ENCODE results near the gene CFB. TPM values are rescaled to one million over a fixed set of nuclear protein-coding genes. Genes with fewer than 3 reads are reported as not detected.

The CFB gene
- total RNA-seq, 6 experiments from 2014 or later, result 1,939 to 4,112 (median 3,131) TPM

DNA sequence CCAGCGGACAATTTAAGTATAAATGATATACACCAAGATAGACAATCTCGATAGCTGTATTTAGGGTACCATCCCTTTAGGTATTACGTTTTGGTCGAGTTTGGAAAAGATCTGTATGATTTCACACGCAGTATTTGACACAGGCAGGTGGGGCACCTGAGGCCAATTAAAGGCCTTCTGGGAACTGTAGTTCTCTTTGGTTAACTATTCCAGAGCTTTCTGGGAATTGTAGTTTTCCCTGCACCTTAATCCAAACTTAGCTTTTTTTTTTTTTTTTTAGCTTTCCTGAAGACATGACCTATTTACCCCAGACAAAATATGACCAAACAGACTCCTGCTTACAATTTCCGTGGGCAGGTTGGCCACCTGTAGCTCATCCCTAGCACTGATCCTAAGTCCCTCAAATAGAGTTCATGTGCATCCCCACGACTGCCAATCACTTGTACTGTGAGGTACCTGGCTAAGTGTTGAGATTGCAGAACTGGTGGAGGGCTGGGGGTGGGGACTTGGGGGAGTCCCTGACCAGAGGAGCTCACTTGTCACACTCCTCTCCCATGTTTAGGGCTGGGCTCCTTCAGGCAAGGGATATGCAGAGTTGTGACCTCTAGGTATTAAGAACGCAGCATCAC, 47.4 kb upstream of the CFB start:
- DNase-seq, result peak in 1 of 3 donors; percentile 45
- H3K27ac ChIP-seq, result peak overlapping the region; percentile 72 to 78 (median 76)
- no peaks in the 10 kb centered on the region for H3K9me3 ChIP-seq
- intact Hi-C loops (cut with DNase I), result no loop called here
- peak overlapping the region; percentile 75 to 97 (median 79) for H3K4me3 ChIP-seq
- peak; percentile 37 to 47 (median 40) for ATAC-seq
- peaks cover 0 to 19% (median 0%) of the 10 kb centered on the region in 4 donors for H3K4me1 ChIP-seq
- peaks cover 0 to 15% (median 0%) of the 10 kb centered on the region in 4 donors for H3K36me3 ChIP-seq
- TF ChIP-seq, protein P1, sequence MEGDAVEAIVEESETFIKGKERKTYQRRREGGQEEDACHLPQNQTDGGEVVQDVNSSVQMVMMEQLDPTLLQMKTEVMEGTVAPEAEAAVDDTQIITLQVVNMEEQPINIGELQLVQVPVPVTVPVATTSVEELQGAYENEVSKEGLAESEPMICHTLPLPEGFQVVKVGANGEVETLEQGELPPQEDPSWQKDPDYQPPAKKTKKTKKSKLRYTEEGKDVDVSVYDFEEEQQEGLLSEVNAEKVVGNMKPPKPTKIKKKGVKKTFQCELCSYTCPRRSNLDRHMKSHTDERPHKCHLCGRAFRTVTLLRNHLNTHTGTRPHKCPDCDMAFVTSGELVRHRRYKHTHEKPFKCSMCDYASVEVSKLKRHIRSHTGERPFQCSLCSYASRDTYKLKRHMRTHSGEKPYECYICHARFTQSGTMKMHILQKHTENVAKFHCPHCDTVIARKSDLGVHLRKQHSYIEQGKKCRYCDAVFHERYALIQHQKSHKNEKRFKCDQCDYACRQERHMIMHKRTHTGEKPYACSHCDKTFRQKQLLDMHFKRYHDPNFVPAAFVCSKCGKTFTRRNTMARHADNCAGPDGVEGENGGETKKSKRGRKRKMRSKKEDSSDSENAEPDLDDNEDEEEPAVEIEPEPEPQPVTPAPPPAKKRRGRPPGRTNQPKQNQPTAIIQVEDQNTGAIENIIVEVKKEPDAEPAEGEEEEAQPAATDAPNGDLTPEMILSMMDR (IDR thresholded peaks at IDR 0.05), result no peak
- TF ChIP-seq POLR2A (IDR thresholded peaks at IDR 0.05), result no peak
- whole genome bisulfite sequencing (ENCODE audit: insufficient coverage, low coverage, low lambda C conversion rate, missing lambda C conversion rate), result 17% methylated on average over 8 of the region's 8 CpGs
- no peaks in the 10 kb centered on the region for H3K27me3 ChIP-seq

DNA sequence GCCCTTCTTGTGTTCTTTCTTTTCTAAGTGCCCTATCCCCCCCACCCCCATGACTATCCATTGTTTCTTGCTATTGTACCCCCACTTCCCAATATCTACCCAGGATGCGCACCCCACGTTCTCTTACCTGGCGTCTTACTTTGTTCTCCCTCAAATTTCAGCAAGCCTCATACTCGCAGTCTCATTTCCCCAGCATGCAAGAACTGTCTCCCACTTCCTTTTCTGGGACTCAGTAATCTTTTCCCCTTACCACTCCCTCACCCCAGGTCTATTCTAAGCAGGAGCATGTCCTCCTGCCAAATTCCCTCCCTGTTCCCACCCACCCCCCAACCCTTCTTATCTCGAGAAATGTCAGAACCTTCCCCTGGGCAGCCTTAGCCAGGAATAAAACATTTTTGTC, 46.7 kb upstream of the CFB start:
- H3K27me3 ChIP-seq, result no peaks in the 10 kb centered on the region
- 62% methylated on average over 5 of the region's 5 CpGs for WGBS (ENCODE audit: insufficient coverage, low coverage, low lambda C conversion rate, missing lambda C conversion rate)
- TF ChIP-seq, protein P1 (IDR thresholded peaks at IDR 0.05), result no peak
- TF ChIP-seq POLR2A (IDR thresholded peaks at IDR 0.05), result no peak
- intact Hi-C loops (cut with DNase I), result no loop called here
- ATAC-seq, result no peak
- no peaks in the 10 kb centered on the region for H3K9me3 ChIP-seq
- H3K4me1 ChIP-seq, result peaks cover 0 to 19% (median 0%) of the 10 kb centered on the region in 4 donors
- DNase-seq, result no peak
- H3K4me3 ChIP-seq, result no peak overlapping the region
- peaks cover 0 to 8% (median 0%) of the 10 kb centered on the region in 4 donors for H3K36me3 ChIP-seq
- no peak overlapping the region for H3K27ac ChIP-seq

DNA sequence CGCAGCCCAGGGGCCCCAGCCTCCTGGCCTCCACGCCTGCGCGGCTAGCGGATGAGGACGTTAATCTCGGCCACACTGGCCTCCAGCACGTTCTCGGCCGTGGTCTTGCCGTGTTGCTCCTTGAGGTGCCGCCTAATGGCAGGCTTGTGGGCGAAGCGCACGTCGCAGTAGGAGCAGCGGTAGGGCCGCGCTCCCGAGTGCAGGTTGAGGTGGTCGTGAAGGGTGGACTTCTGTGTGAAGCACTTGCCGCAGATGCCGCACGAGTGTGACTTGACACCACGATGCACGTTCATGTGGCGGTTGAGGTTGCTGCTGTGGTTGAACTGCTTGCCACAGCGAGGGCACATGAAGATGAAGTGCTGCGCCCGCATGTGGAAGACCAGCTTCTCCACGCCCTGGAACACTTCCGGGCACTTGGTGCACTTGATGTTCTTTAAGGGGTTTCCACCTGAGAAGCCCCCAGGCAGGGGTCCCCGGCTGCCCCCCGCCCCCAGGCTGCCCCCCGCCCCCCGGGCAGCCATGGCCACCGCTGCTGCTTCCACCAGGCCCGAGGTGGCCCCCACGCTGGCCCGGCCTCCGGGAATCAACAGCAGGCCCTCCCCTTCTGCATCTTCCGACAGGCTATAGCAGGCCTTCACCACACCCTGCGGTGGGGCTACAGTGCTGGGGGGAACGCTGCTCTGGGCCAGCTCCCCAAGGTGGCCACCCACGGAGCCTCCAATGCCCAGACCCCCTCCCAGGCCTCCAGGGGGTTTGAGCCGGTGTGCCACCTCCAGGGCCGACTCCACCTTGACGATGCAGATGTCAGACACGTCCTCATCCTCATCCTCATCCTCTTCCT, 45.8 kb upstream of the CFB start:
- no peak overlapping the region for H3K4me3 ChIP-seq
- no peaks in the 10 kb centered on the region for H3K9me3 ChIP-seq
- H3K36me3 ChIP-seq, result no peaks in the 10 kb centered on the region
- H3K4me1 ChIP-seq, result peaks cover 0 to 19% (median 0%) of the 10 kb centered on the region in 4 donors
- no peak for TF ChIP-seq POLR2A (IDR thresholded peaks at IDR 0.05)
- TF ChIP-seq, protein P1 (IDR thresholded peaks at IDR 0.05), result no peak
- no peaks in the 10 kb centered on the region for H3K27me3 ChIP-seq
- DNase-seq (peak in 1 of 3 donors; percentile 46), ATAC-seq (no peak)
- H3K27ac ChIP-seq, result no peak overlapping the region
- 86% methylated on average over 13 of the region's 49 CpGs for WGBS (ENCODE audit: insufficient coverage, low coverage, low lambda C conversion rate, missing lambda C conversion rate)
- intact Hi-C loops (cut with DNase I), result loop anchor here in 1 of 2 donors (10.0 kb wide), 1 partner anchor 55 kb away; the partner anchor contains the start of genes NELFE and SKIC2

DNA sequence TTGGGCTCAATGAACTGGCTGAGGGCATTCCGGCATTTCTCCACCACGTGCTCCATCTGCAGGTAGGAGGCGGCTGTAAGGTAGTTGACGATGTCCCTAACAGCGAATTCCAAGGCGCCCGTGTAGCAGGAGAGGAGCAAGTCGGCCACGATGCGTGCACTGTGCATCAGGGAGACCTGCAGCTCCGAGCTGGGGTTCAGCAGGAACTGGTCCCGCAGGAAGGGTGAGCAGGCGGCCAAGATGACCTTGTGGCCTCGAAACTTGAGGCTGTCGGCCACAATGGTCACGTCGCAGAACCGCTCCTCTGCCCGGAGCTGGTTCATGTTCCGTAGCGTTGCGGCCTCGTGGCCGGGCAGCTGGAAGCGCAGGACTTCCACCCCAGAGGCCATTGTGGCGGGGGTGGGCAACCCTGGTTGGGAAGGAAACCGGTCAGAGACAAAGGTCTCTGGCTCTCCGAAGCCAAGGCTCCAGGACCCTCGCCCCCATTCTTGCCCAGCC, 44.9 kb upstream of the CFB start:
- peak overlapping the region; percentile 3 to 69 (median 19) for H3K27ac ChIP-seq
- no peaks in the 10 kb centered on the region for H3K9me3 ChIP-seq
- WGBS (ENCODE audit: insufficient coverage, low coverage, low lambda C conversion rate, missing lambda C conversion rate), result 31% methylated on average over 6 of the region's 29 CpGs
- H3K4me1 ChIP-seq, result peaks cover 0 to 19% (median 0%) of the 10 kb centered on the region in 4 donors
- H3K4me3 ChIP-seq, result peak overlapping the region; percentile 31 to 61 (median 60)
- ATAC-seq (peak in 1 of 4 donors; percentile 1), DNase-seq (peak in 2 of 3 donors; percentile 42 to 61)
- no peaks in the 10 kb centered on the region for H3K36me3 ChIP-seq
- intact Hi-C loops (cut with DNase I), result loop anchor here in 1 of 2 donors (10.0 kb wide), 1 partner anchor 54 kb away; the partner anchor contains the start of genes NELFE and SKIC2
- H3K27me3 ChIP-seq, result no peaks in the 10 kb centered on the region
- TF ChIP-seq, protein P1 (IDR thresholded peaks at IDR 0.05), result no peak
- TF ChIP-seq POLR2A (IDR thresholded peaks at IDR 0.05), result no peak
